HEK293 (cell line): Measurements from ENCODE around the gene MBOAT7.

Experiments used
- CTCF ChIP-seq: fragments of 450-650 bp; formaldehyde crosslinking; IDR thresholded peaks from 2 replicates; pipeline ENCODE4 v1.5.1; 2016; ENCODE audit warnings: missing biosample characterization, missing genetic modification characterization
- REPIN1 ChIP-seq: fragments of 450-650 bp; formaldehyde crosslinking; IDR thresholded peaks from 2 replicates; pipeline ENCODE4 v1.5.1; 2017; ENCODE audit warnings: missing biosample characterization, missing genetic modification characterization, low read depth
- SP3 ChIP-seq: fragments of 450-650 bp; formaldehyde crosslinking; IDR thresholded peaks from 2 replicates; pipeline ENCODE4 v1.5.1; 2016; ENCODE audit warnings: missing biosample characterization, missing genetic modification characterization
- YY1 ChIP-seq: fragments of 450-650 bp; formaldehyde crosslinking; IDR thresholded peaks from 2 replicates; pipeline ENCODE4 v1.5.1; 2018; ENCODE audit warnings: missing biosample characterization, missing genetic modification characterization
- ZBTB7A ChIP-seq: fragments of 450-650 bp; formaldehyde crosslinking; IDR thresholded peaks from 2 replicates; pipeline ENCODE4 v1.5.1; 2016; ENCODE audit warnings: low read depth, missing biosample characterization, missing genetic modification characterization
- ZNF140 ChIP-seq: fragments of 450-650 bp; formaldehyde crosslinking; IDR thresholded peaks from 2 replicates; pipeline ENCODE4 v1.5.1; 2016; ENCODE audit warnings: missing biosample characterization, missing genetic modification characterization
- ZNF155 ChIP-seq: fragments of 450-650 bp; formaldehyde crosslinking; IDR thresholded peaks from 2 replicates; pipeline ENCODE4 v1.5.1; 2016; ENCODE audit warnings: missing biosample characterization, missing genetic modification characterization
- ZNF175 ChIP-seq: fragments of 450-650 bp; formaldehyde crosslinking; IDR thresholded peaks from 2 replicates; pipeline ENCODE4 v1.5.1; 2016; ENCODE audit warnings: missing biosample characterization, missing genetic modification characterization
- ZNF184 ChIP-seq: fragments of 450-650 bp; IDR thresholded peaks from 2 replicates; pipeline ENCODE4 v1.5.1; 2018; ENCODE audit warnings: missing biosample characterization, mild to moderate bottlenecking, missing genetic modification characterization
- ZNF274 ChIP-seq, 2 experiments: fragments of 200-500 bp in 1 of 2; fragments of 450-650 bp in 1 of 2; sonication (Bioruptor generic) in 1 of 2; formaldehyde crosslinking in 1 of 2; IDR thresholded peaks; 2 replicates each; pipeline versions ENCODE4 v1.5.1 to v1.6.1; 2014 to 2016; ENCODE audit warnings: borderline replicate concordance in 1 of 2, inconsistent platforms in 1 of 2, low read length in 1 of 2, missing biosample characterization in 1 of 2, missing genetic modification characterization in 1 of 2
- ZNF302 ChIP-seq: fragments of 450-650 bp; formaldehyde crosslinking; IDR thresholded peaks from 2 replicates; pipeline ENCODE4 v1.5.1; 2016; ENCODE audit warnings: missing biosample characterization, missing genetic modification characterization, low read depth
- ZNF394 ChIP-seq: fragments of 450-650 bp; formaldehyde crosslinking; IDR thresholded peaks from 2 replicates; pipeline ENCODE4 v1.5.1; 2016; ENCODE audit warnings: missing biosample characterization, missing genetic modification characterization, mild to moderate bottlenecking, moderate library complexity, borderline replicate concordance
- ZNF513 ChIP-seq: fragments of 450-650 bp; IDR thresholded peaks from 2 replicates; pipeline ENCODE4 v1.5.1; 2018; ENCODE audit warnings: missing biosample characterization, missing genetic modification characterization
- ZNF639 ChIP-seq: fragments of 450-650 bp; formaldehyde crosslinking; IDR thresholded peaks from 2 replicates; pipeline ENCODE4 v1.5.1; 2016; ENCODE audit warnings: missing biosample characterization, missing genetic modification characterization

GRCh38 chr19:54190503-54191010 lies 1.2 kb upstream of the MBOAT7 start:
- TF ChIP-seq ZNF302 (tag by site-specific recombination) (no peak), CTCF (tag by site-specific recombination) (no peak), ZNF184 (tag by site-specific recombination) (no peak), ZNF155 (tag by site-specific recombination) (no peak), ZNF513 (no peak), ZNF274 (IDR thresholded peaks at IDR 0.05; ENCODE audit: low read length) (no peak), ZNF274 (tag by site-specific recombination; IDR thresholded peaks at IDR 0.05; ENCODE audit: borderline replicate concordance) (no peak), ZNF639 (no peak), YY1 (no peak), SP3 (no peak), ZNF140 (tag by site-specific recombination) (no peak), ZBTB7A (tag by site-specific recombination) (no peak), ZNF394 (tag by site-specific recombination) (no peak), ZNF175 (tag by site-specific recombination) (no peak), REPIN1 (tag by site-specific recombination) (no peak)
